Activated CD4-positive, alpha-beta T cell treated with anti-CD3 and anti-CD28 coated beads, Interleukin-2, Interleukin-4, amounts not matched to agents 100 ng/mL and 50 ng/mL, durations not matched to agents 16 hours and 8 hours (primary cell): ENCODE measurements around the gene ELMO1.

ENCODE experiments used
- DNase-seq: peaks from one replicate; pipeline ENCODE4 v3.0.0-alpha.2; 2020; ENCODE audit warnings: low spot score

Gene ELMO1

DNA sequence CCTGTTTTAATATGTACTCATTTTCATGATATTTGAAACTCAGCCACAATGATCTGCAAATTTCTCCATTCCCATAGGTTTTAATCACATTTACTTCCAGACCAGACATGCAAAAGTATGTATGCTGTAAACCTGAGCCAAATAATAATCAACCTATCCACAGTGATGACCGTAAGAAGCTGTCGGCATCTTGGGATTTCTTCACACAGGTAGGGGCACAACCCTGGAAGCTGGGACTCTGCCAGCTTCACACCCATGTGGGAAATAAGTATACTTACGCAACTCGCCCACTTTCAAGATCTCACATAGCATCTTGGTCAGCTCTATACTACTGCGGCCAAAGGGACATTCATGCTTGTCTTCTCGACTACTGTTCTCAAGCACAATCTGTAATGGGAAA is 352.3 kb downstream of the ELMO1 start:
- DNase-seq: no peak

GRCh38 chr7:37095122-37095521 is 353.5 kb downstream of the ELMO1 start:
- DNase-seq: no peak

DNA sequence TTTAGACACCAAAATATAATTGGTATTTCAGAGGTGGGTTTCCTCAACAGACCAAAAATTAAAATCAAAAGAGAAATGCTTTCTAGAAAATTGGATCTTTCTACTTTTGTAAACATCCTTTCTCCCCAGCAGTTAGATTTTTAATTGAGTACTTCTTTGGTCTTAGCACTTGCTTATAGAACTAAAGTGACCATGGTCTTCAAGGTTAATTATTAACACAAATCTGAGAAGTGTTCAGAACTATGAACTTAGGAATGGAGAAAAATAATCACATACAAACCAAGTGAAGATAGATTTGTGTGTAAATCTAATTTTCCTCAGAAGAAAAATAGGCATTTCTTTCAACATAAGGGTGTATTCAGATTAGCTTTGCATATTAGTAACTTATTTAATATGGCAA is 355.4 kb downstream of the ELMO1 start:
- DNase-seq: no peak

GRCh38 chr7:37092548-37092947 is 356.1 kb downstream of the ELMO1 start:
- no peak for DNase-seq

- DNase-seq: no peak
These were observed 358.7 kb downstream of the ELMO1 start for GRCh38 chr7:37089972-37090371.

GRCh38 chr7:37085600-37085999 is 363.1 kb downstream of the ELMO1 start:
- DNase-seq: no peak

DNA sequence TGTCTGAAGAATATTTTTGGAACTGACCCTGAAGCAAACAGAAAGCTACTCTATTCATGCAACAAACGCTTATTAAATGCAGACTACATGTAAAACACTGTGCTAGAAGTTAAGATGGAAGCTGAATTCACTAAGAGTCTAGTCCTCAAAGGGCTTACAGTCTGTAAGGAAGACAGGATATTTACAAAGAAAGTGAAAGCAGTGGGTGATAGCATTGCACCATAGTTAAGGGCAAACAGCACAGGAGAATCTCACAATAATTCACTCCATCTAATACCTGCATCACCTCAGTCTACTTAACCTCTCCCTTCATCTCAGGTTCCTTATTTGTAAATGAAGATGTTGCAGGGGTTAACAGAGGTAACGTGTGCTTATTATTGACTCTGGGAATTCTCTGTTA is 364.4 kb downstream of the ELMO1 start:
- DNase-seq: no peak

- DNase-seq: no peak
These were observed 365.2 kb downstream of the ELMO1 start for GRCh38 chr7:37083311-37084096.

- DNase-seq: no peak
These were observed 367.2 kb downstream of the ELMO1 start for GRCh38 chr7:37081436-37081835.

- DNase-seq: no peak
These were observed 369.2 kb downstream of the ELMO1 start for GRCh38 chr7:37079420-37079819.

GRCh38 chr7:37076668-37077067 is 372.0 kb downstream of the ELMO1 start:
- no peak for DNase-seq

DNA sequence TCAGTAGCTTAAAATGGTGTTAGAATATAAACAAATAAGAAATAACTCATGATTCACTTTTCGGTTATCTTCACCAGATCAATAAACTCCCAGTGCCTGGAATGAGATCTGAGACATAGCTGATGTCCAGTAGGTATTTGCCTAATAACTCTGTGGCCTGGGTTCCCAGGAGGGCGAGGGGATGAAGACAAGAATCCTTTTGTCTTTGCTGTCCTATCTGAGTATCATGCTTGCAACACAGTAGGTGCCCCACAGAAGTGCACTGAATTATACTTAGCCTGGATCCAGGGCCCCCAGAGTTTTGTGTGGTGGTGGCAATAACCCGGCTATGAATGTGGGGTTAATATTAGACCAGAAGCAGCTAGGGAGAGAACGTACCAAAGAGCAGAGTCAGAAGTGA is 374.3 kb downstream of the ELMO1 start:
- DNase-seq: no peak

DNA sequence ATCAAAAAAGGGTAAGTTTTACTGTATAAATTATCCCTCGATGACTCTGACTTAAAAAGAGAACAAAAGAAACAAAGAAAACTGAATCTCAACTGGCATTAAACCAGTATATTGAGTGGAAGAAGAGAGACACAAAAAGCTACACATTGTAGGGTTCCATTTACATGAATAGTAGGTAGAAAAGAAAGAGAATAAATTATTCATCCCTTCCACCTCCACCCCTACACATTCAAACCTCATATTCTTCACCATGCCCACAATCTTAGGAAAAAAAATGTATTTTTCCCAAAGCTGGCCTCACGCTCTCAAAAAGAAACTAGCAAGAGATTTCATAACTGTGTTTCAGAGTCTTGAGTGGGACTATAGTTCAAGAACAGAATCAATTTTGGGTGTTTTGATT is 377.5 kb downstream of the ELMO1 start:
- DNase-seq: no peak

GRCh38 chr7:37070471-37070870 is 378.2 kb downstream of the ELMO1 start:
- no peak for DNase-seq

DNA sequence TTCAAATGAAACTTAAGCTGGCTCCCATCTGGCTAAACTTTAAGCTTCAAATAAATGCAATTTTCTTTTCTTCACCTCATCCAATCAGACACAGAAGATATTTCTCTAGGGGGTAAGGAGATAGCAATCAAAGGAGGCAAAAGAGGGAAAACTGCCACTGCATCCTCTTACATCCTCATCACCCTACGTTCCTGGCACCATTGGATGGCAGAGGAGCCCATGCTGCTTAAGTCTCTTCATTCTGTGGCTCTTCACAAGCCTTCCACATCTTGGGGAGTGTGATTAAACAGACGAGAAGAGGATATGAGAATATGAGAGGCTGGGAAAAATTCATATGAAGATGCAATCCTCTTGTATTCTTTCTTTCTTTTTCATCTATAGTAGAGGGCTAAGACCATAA is 378.6 kb downstream of the ELMO1 start:
- no peak for DNase-seq

DNA sequence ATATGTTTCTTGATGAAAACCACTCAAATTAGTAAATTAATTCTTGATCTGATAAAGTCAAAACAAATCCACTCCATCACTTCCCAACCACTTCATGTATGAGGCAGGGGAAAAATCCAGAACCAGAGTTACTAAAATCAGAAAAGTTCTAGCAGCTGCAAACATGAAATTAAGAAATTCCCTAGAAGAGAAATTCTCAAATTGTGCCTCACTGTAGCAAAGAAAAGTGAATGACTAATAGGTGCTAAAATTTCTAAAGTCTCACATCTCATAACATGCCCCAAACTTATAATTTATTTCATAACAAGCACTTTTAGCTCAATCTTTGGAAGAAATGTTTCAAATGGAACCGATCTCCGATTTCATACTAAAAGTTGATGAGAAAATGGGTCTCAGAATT is 379.3 kb downstream of the ELMO1 start:
- DNase-seq: no peak

- no peak for DNase-seq
These were observed 379.8 kb downstream of the ELMO1 start for GRCh38 chr7:37068902-37069301.

DNA sequence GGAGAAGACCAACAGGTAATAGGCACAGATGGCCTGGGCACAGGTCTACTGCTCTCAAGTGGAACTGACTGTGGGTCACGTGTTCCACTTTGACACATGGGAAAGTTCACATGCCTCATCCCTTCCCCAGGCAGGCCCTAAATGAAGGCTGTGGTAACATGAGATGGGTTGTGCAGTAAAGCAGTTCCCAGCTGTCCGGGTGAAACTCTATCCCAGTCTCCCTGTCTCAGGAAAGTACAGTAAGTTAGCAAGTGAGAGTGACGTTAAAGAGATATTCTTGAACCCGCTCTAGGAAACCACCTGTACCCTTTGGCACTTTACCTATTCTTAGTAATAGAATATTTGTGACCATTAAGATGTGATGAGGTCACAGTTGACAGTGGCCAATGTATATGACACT is 380.6 kb downstream of the ELMO1 start:
- DNase-seq: no peak

DNA sequence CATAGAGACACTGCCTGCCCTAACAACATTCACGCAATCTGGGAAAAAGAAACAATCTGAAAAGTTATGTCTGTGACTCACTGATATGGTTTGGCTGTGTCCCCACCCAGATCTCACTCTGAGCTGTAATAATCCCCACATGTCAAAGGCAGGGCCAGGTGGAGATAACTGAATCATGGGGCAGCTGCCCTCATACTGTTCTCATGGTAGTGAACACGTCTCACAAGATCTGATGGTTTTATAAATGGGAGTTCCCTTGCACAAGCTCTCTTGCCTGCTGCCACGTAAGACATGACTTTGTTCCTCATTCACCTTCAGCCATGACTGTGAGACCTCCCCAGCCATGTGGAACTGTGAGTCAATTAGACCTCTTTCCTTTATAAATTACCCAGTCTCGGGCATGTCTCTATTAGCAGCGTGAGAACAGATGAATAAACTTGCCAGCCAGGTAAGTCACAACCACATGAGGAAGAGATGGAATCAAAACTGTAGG is 382.8 kb downstream of the ELMO1 start:
- peak; percentile 74 for DNase-seq

- DNase-seq: no peak
These were observed 386.2 kb downstream of the ELMO1 start for GRCh38 chr7:37062560-37062859.

DNA sequence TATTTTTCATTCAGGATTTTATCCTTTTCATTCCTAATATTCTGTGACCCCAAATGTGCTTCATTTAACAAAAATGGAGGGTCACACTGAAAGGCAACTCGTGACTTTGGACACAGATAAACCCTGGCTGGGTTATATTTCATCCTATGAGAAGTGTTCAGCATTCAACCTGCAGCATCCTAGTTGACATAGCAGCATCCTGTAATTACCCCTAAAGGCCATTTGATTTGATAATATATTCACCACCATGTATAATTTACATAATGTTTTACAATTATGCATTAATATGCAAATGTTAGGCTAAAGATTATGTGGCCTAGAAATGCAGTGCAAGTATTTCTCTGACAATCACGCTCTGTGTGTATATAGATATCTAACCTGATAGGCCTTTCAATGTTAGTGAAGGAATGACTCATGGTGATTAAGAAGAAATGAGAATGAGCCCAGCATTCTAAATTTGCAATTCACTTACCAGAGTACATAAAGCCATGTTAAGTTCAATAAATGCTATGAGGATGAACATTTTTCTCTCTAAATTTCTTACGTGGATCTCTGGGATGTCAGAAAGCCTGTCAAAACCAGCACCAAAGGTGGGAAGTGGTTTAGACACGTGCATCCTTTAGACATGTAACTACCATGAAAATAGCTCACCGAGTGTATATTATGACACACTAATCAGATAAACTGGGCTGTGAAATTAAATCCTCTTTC is 386.7 kb downstream of the ELMO1 start:
- DNase-seq: peak; percentile 23

GRCh38 chr7:37056234-37056912 is 392.3 kb downstream of the ELMO1 start:
- DNase-seq: no peak

- DNase-seq: no peak
These were observed 393.9 kb downstream of the ELMO1 start for GRCh38 chr7:37054624-37055241.
